HepG2 (cell line): ENCODE data around the gene TSC22D4. TPM values are rescaled to one million over a fixed set of nuclear protein-coding genes. Genes with fewer than 3 reads are reported as not detected.

Experiments
- ATAC-seq: fragments of 200-7000 bp; cut with Tn5 transposase; 3 replicates; pipeline ENCODE4 v1.9.1; 2020; ENCODE audit warnings: mild to moderate bottlenecking, moderate library complexity
- BruUV-seq: library from RNA; stranded (reverse); fragments of 400-500 nt; replicated peaks from 2 replicates; lab custom pipeline; 2021; lab: Mats Ljungman, UMichigan
- CTCF ChIA-PET: fragments of 300-600 bp; formaldehyde crosslinking; extraction: SDS; loops from one replicate; lab custom pipeline; 2021; ENCODE audit warnings: low total read pairs, inconsistent platforms, low intra/inter-chr PET ratio; lab: Yijun Ruan, JAX
- POLR2A ChIA-PET: fragments of 350-600 bp; sonication (Branson Sonifier 250); formaldehyde crosslinking; loops from one replicate; lab custom pipeline; 2020; ENCODE audit warnings: antibody characterized with exemption, inconsistent platforms; lab: Yijun Ruan, JAX
- DNase-seq: peaks from one replicate; pipeline ENCODE4 v3.0.0-alpha.2; 2015; ENCODE audit warnings: low spot score
- FAIRE-seq: peaks from 3 replicates; lab custom pipeline; 2011; peaks lifted over from hg19 to GRCh38; lab: Jason Lieb, UNC
- H2AFZ ChIP-seq: one replicate; pipeline ENCODE4 v1.6.1; 2011; ENCODE audit warnings: low read length, inconsistent platforms
- H3K27ac ChIP-seq: fragments of 300-600 bp; 3 replicates; pipeline ENCODE4 v1.8.0; 2011; ENCODE audit warnings: mixed run types, mild to moderate bottlenecking, mixed read lengths, low read length, inconsistent platforms; ENCODE audit not compliant: insufficient read depth; ENCODE audit errors: extremely low read length
- H3K27me3 ChIP-seq, 2 experiments: fragments of 200-600 bp in 1 of 2; 2 replicates in 1 of 2; 3 replicates in 1 of 2; pipeline versions ENCODE4 v1.6.0 to v1.8.0; 2011; ENCODE audit warnings: low read length in 2 of 2, mild to moderate bottlenecking in 2 of 2, moderate library complexity in 2 of 2, inconsistent platforms in 1 of 2; ENCODE audit not compliant: insufficient read depth in 2 of 2, control insufficient read depth in 1 of 2
- H3K36me3 ChIP-seq, 2 experiments: fragments of 200-600 bp in 1 of 2; replicated peaks in 1 of 2; 2 replicates in 1 of 2; 3 replicates in 1 of 2; pipeline versions ENCODE4 v1.5.1 to v1.8.0; 2011; ENCODE audit warnings: low read length in 2 of 2, inconsistent platforms in 1 of 2; ENCODE audit not compliant: insufficient read depth in 2 of 2, control insufficient read depth in 1 of 2
- H3K4me1 ChIP-seq: 2 replicates; pipeline ENCODE4 v1.5.1; 2012; ENCODE audit warnings: low read length, inconsistent platforms; ENCODE audit not compliant: insufficient read depth
- H3K4me2 ChIP-seq: 2 replicates; pipeline ENCODE4 v1.6.0; 2011; ENCODE audit warnings: low read depth, low read length, inconsistent platforms
- H3K4me3 ChIP-seq, 3 experiments: fragments of 200-600 bp in 1 of 3; sonication (generic), shearing (Covaris generic) in 1 of 3; replicated peaks in 1 of 3; 2 replicates each; pipeline ENCODE4 v1.5.1; 2011 to 2016; ENCODE audit warnings: low read length in 3 of 3, inconsistent platforms in 2 of 3, low read depth in 2 of 3, mild to moderate bottlenecking in 2 of 3, control low read depth in 1 of 3, mixed read lengths in 1 of 3; ENCODE audit not compliant: insufficient read depth in 1 of 3
- H3K79me2 ChIP-seq: one replicate; pipeline ENCODE4 v1.6.1; 2011; ENCODE audit warnings: low read length, inconsistent platforms; ENCODE audit not compliant: insufficient read depth
- H3K9ac ChIP-seq: 2 replicates; pipeline ENCODE4 v1.6.0; 2011; ENCODE audit warnings: mild to moderate bottlenecking, low read depth, low read length, inconsistent platforms; ENCODE audit not compliant: insufficient read depth
- H3K9me3 ChIP-seq: 2 replicates; pipeline ENCODE4 v1.5.1; 2012; ENCODE audit warnings: mild to moderate bottlenecking, low read length
- H4K20me1 ChIP-seq: 2 replicates; pipeline ENCODE4 v1.6.0; 2011; ENCODE audit warnings: inconsistent platforms, mild to moderate bottlenecking, low read length, moderate library complexity; ENCODE audit not compliant: insufficient read depth
- CCDC6 ChIP-seq: sonication (generic); formaldehyde crosslinking; IDR thresholded peaks from 2 replicates; pipeline ENCODE4 v1.8.1; 2022; ENCODE audit warnings: mild to moderate bottlenecking, missing genetic modification reagents, moderate library complexity
- FOXC1 ChIP-seq: sonication (generic); formaldehyde crosslinking; IDR thresholded peaks from 2 replicates; pipeline ENCODE4 v1.8.0; 2022; ENCODE audit warnings: mild to moderate bottlenecking, missing genetic modification reagents, borderline replicate concordance
- GABPA ChIP-seq, 2 experiments: IDR thresholded peaks; 2 replicates each; pipeline ENCODE4 v1.6.1; 2011 to 2016; ENCODE audit warnings: low read depth in 2 of 2, low read length in 1 of 2, missing biosample characterization in 1 of 2, missing genetic modification characterization in 1 of 2
- GTF3A ChIP-seq: sonication (generic); formaldehyde crosslinking; conservative IDR thresholded peaks from 2 replicates; pipeline ENCODE4 v1.4.0; 2020; ENCODE audit warnings: mild to moderate bottlenecking, missing genetic modification reagents
- HMG20B ChIP-seq: conservative IDR thresholded peaks from 2 replicates; pipeline ENCODE4 v1.6.1; 2016; ENCODE audit warnings: missing genetic modification reagents, missing compliant biosample characterization
- HNF4G ChIP-seq, 2 experiments: sonication (generic) in 1 of 2; formaldehyde crosslinking in 1 of 2; IDR thresholded peaks; 2 replicates each; pipeline versions ENCODE4 v1.4.0 to v1.6.1; 2011 to 2020; ENCODE audit warnings: borderline replicate concordance in 2 of 2, low read depth in 2 of 2, mild to moderate bottlenecking in 2 of 2, low read length in 1 of 2, missing genetic modification reagents in 1 of 2, moderate library complexity in 1 of 2
- IKZF1 ChIP-seq: fragments of 450-650 bp; IDR thresholded peaks from 2 replicates; pipeline ENCODE4 v1.7.1; 2016
- KLF12 ChIP-seq: sonication (generic); formaldehyde crosslinking; IDR thresholded peaks from 2 replicates; pipeline ENCODE4 v1.4.0; 2020; ENCODE audit warnings: missing genetic modification reagents, borderline replicate concordance
- MXD4 ChIP-seq: IDR thresholded peaks from 2 replicates; pipeline ENCODE4 v1.6.1; 2016; ENCODE audit warnings: mild to moderate bottlenecking, missing biosample characterization, missing genetic modification reagents
- NFIB ChIP-seq: sonication (generic); formaldehyde crosslinking; IDR thresholded peaks from 2 replicates; pipeline ENCODE4 v1.9.0; 2021; ENCODE audit warnings: missing genetic modification reagents, mild to moderate bottlenecking, borderline replicate concordance
- PHF5A ChIP-seq: IDR thresholded peaks from one replicate; pipeline ENCODE4 v1.6.1; 2018; ENCODE audit warnings: low read depth, missing genetic modification reagents; ENCODE audit not compliant: unreplicated experiment
- PLSCR1 ChIP-seq: sonication (generic); formaldehyde crosslinking; IDR thresholded peaks from 2 replicates; pipeline ENCODE4 v1.5.0; 2020; ENCODE audit warnings: missing genetic modification reagents, mild to moderate bottlenecking, borderline replicate concordance
- ZNF17 ChIP-seq: sonication (generic); formaldehyde crosslinking; IDR thresholded peaks from 2 replicates; pipeline ENCODE4 v1.5.0; 2020; ENCODE audit warnings: mild to moderate bottlenecking, missing genetic modification reagents
- ZNF276 ChIP-seq: sonication (generic); formaldehyde crosslinking; IDR thresholded peaks from 2 replicates; pipeline ENCODE4 v1.4.0; 2020; ENCODE audit warnings: mild to moderate bottlenecking, low read depth, missing genetic modification reagents
- ZNF556 ChIP-seq: sonication (generic); formaldehyde crosslinking; IDR thresholded peaks from 2 replicates; pipeline ENCODE4 v1.4.0; 2020; ENCODE audit warnings: mild to moderate bottlenecking, missing genetic modification reagents, borderline replicate concordance
- ZNF816 ChIP-seq: sonication (generic); formaldehyde crosslinking; IDR thresholded peaks from 2 replicates; pipeline ENCODE4 v1.8.0; 2022; ENCODE audit warnings: missing genetic modification reagents, mild to moderate bottlenecking, borderline replicate concordance
- WGBS: methylation state at CpG from one replicate; pipeline ENCODE4 v1.1.6; 2017; ENCODE audit warnings: low lambda C conversion rate; 5-methylcytosine and 5-hydroxymethylcytosine counted together
- in situ Hi-C: cut with HindIII; loops from 2 replicates; pipeline ENCODE4 v1.10.0; 2017; ENCODE audit warnings: low pct_unique_long_range_greater_than_20kb; ENCODE audit not compliant: extremely low pct_ligation_motif_present
- intact Hi-C: fragments of 100-400 bp; cut with micrococcal nuclease; formaldehyde crosslinking; loops from one replicate; pipeline ENCODE4 v1.10.0; 2022; ENCODE audit not compliant: unreplicated experiment
- polyA plus RNA-seq, 8 experiments: library from polyadenylated mRNA; depleted of rRNA in 3 of 8; stranded (reverse) in 7 of 8; unstranded in 1 of 8; fragments of >200 nt; fragmentation: Illumina TruSeq in 4 of 8; extraction: Trizol in 4 of 8; gene quantifications; 2 replicates each; pipeline versions ENCODE4 v1.2.1 to v1.2.3, GENCODE V29; 2011 to 2016; ENCODE audit warnings: low read depth in 4 of 8, missing spikeins in 1 of 8, mixed read lengths in 1 of 8; ENCODE audit not compliant: insufficient read depth in 1 of 8
- total RNA-seq, 5 experiments: library from RNA; depleted of rRNA; stranded (reverse); fragments of >200 nt; fragmentation: Illumina TruSeq; extraction: Trizol; gene quantifications; 2 replicates each; pipeline ENCODE4 v1.2.3, GENCODE V29; 2016; ENCODE audit warnings: low read depth in 1 of 5

TSC22D4 gene
- total and polyA plus RNA-seq, 2 of the 13 experiments (the other 11 are each of a cell fraction or from before 2014, with no cell fraction given), result 7.7 to 8.7 TPM

- Histone ChIP-seq H3K36me3 (peaks cover 3 to 8% of the 10 kb centered on the region in 2 experiments; a peak in 4 of 5 replicates), H2AFZ (no peak overlapping the region), H3K4me1 (peaks cover 25% of the 10 kb centered on the region), H4K20me1 (no peaks in the 10 kb centered on the region), H3K79me2 (peaks cover 1% of the 10 kb centered on the region), H3K9ac (peak overlapping the region; percentile 75), H3K27me3 (peaks cover 0 to 10% of the 10 kb centered on the region in 2 experiments; a peak in 2 of 5 replicates), H3K9me3 (no peaks in the 10 kb centered on the region), H3K4me2 (peak overlapping the region; percentile 85), H3K27ac (no peak overlapping the region), H3K4me3 (peak overlapping the region in 2 of 3 experiments; percentile 72 to 96; a peak in 3 of 6 replicates)
- BruUV-seq, result no TSS peak
- in situ Hi-C loops (no loop called here), intact Hi-C loops (no loop called here)
- WGBS, result 86% methylated on average over 14 of the region's 16 CpGs
- ChIA-PET POLR2A (interaction anchor here (0.6 to 2.2 kb wide), 5 partner anchors 49 to 137 kb away, joined by 3 to 9 read pairs (median 7); partner anchors contain the start of genes AGFG2 and ZCWPW1), CTCF (no interaction called here)
- DNase-seq, result no peak
- FAIRE-seq, result no peak
- TF ChIP-seq MXD4 (CRISPR knock-in tag) (no peak), GABPA (IDR thresholded peaks at IDR 0.05; ENCODE audit: low read depth, low read length) (no peak), GABPA (CRISPR knock-in tag; IDR thresholded peaks at IDR 0.05; ENCODE audit: low read depth) (no peak), ZNF816 (CRISPR knock-in tag) (no peak), PLSCR1 (CRISPR knock-in tag) (no peak), NFIB (CRISPR knock-in tag) (no peak), IKZF1 (no peak), PHF5A (CRISPR knock-in tag) (no peak), ZNF17 (CRISPR knock-in tag) (no peak), HMG20B (CRISPR knock-in tag) (no peak), ZNF556 (CRISPR knock-in tag) (no peak), ZNF276 (CRISPR knock-in tag) (no peak), CCDC6 (CRISPR knock-in tag) (no peak), GTF3A (CRISPR knock-in tag) (no peak), FOXC1 (CRISPR knock-in tag) (no peak), KLF12 (CRISPR knock-in tag) (no peak), HNF4G (IDR thresholded peaks at IDR 0.05; ENCODE audit: borderline replicate concordance, low read depth, low read length) (no peak), HNF4G (CRISPR knock-in tag; IDR thresholded peaks at IDR 0.05; ENCODE audit: borderline replicate concordance, low read depth) (no peak)
- ATAC-seq, result no peak
Observed at GRCh38 chr7:100477871-100478267, 1.1 kb downstream of the TSC22D4 start.
